ENCODE measurements around the gene RPUSD1. TPM values are rescaled to one million over a fixed set of nuclear protein-coding genes. Genes with fewer than 3 reads are reported as not detected.
A peak's percentile ranks its signal among the peaks of the same experiment; 100 is the strongest.

Gene RPUSD1
- total RNA-seq, 1 donor from 2014 or later: 28.5 TPM

DNA sequence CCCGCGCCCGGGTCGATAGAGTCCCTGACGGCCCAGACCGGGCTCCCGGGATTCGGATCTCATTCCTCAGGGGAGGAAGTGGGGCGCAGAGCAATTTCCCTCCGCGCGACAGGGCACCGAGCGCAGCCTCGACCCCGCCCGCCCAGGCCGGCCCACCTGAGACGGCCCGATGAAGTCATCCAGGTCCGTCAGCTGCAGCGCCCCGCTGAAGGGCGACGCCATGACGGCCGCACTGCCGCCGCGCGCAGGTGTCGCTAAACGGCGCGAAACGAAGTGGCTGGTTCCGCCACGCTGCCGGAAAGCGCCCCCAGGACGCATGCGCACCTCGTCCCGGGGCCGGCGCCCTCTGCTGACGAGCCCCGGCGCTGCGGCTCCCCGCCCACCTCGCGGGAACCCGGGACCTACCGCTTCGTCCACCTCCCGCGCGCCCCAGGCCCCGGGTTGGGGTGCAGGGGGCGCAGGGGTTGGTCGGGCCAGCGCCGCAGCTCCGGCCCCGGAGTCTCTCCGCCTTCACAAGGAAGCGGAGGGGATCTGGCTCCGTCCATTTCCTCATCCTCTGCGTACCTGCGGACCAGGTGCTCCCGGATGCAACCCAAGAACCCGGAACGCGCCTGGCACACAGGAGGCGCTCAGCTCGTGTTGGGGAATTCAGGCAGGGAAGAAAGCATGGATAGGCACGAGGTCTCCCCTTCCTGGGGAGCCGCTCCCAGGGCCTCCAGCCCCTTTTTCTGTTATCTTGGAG lies 47.2 kb downstream of the RPUSD1 start, which contains the start of gene CIAO3:
CIAO3 (minus strand) TSS at position 234 of the 742 bp plus-strand sequence; CDS start at position 222, 12 bp downstream.
- Mint-ChIP-seq H3K4me3 (ENCODE audit: unreplicated experiment) (peak within 1 kb of the TSS; percentile 84), H3K9me3 (ENCODE audit: unreplicated experiment) (peaks cover 4% of the 10 kb centered on the region)
- peak; percentile 95 for DNase-seq

DNA sequence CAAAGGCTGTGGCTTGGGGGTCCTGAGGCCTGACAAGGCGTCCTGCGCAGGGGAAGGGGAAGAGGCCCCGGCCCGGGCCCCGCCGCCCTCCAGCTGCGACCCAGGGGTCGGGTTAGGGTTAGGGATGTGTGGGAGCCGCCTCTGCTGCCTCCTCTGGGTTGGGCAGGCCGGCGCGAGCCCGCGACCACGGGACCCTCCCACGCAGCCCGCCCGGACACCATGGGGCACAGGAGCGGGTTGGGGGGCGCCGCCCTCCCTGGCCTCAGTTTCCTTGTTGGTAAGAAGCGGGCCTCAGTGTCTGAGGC lies 47.8 kb downstream of the RPUSD1 start:
- TF ChIP-seq, protein P1, sequence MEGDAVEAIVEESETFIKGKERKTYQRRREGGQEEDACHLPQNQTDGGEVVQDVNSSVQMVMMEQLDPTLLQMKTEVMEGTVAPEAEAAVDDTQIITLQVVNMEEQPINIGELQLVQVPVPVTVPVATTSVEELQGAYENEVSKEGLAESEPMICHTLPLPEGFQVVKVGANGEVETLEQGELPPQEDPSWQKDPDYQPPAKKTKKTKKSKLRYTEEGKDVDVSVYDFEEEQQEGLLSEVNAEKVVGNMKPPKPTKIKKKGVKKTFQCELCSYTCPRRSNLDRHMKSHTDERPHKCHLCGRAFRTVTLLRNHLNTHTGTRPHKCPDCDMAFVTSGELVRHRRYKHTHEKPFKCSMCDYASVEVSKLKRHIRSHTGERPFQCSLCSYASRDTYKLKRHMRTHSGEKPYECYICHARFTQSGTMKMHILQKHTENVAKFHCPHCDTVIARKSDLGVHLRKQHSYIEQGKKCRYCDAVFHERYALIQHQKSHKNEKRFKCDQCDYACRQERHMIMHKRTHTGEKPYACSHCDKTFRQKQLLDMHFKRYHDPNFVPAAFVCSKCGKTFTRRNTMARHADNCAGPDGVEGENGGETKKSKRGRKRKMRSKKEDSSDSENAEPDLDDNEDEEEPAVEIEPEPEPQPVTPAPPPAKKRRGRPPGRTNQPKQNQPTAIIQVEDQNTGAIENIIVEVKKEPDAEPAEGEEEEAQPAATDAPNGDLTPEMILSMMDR (IDR thresholded peaks at IDR 0.05; ENCODE audit: partially characterized antibody, unreplicated experiment): no peak
- Mint-ChIP-seq H3K4me3 (ENCODE audit: unreplicated experiment) (peak overlapping the region; percentile 78), H3K4me1 (ENCODE audit: low read depth, unreplicated experiment) (no peaks in the 10 kb centered on the region), H3K27ac (ENCODE audit: unreplicated experiment) (no peak overlapping the region), H3K27me3 (ENCODE audit: unreplicated experiment) (peaks cover 8% of the 10 kb centered on the region), H3K36me3 (ENCODE audit: unreplicated experiment) (no peaks in the 10 kb centered on the region), H3K9me3 (ENCODE audit: unreplicated experiment) (peaks cover 4% of the 10 kb centered on the region)
- DNase-seq: no peak

More for the DNA sequence above, 47.2 kb downstream of the RPUSD1 start, which contains the start of gene CIAO3:
- Mint-ChIP-seq H3K4me1 (ENCODE audit: low read depth, unreplicated experiment) (no peaks in the 10 kb centered on the region), H3K27me3 (ENCODE audit: unreplicated experiment) (peaks cover 8% of the 10 kb centered on the region), H3K27ac (ENCODE audit: unreplicated experiment) (no peak within 1 kb of the TSS), H3K36me3 (ENCODE audit: unreplicated experiment) (no peaks in the 10 kb centered on the region)
- TF ChIP-seq, protein P1 (IDR thresholded peaks at IDR 0.05; ENCODE audit: partially characterized antibody, unreplicated experiment): peak; percentile 98

DNA sequence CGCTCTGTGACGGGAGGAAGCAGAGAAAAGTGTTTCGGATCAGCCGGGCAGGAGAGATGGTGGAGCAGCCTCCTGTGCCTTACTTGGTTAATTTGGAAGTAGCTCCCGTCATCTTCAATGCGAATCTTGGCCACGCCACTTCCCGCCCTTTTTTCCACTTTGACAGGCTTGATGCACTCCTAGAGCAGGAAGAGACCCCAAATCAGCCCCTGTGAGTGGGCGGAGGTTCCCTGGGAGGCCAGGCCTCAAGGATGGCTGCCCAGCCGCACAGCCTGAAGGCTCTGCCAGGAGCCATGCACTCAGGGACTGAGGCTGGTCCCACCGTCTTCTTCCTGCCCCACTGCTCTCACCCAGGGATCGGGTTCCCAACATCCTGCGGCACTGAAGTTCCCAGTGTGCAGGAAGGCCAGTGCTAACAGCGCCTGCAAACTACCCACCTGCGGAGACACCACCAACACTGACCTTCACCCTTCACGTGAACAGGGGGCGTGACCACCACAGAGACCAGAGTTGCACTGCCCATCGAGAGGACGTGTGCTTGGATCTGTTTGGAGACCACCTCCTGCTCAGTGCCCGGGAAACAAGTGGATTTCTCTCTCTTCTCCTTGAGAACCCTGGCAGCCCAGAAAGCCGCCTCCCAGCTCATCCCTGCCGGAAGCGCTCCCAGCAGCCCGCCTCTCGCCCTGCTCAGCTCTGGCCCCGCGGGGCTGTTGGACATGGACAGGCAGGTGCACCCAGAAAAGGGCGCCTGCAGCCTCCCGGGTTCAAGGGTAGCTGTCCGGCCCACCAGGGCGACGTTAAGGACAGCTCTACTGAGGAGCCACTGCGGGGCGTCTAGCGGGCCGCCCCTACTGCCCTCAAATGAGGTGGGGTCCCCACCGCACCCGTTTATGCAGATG lies 48.4 kb downstream of the RPUSD1 start:
- TF ChIP-seq, protein P1 (IDR thresholded peaks at IDR 0.05; ENCODE audit: partially characterized antibody, unreplicated experiment): no peak
- H3K27ac Mint-ChIP-seq (ENCODE audit: unreplicated experiment): no peak overlapping the region
- H3K36me3 Mint-ChIP-seq (ENCODE audit: unreplicated experiment): no peaks in the 10 kb centered on the region

DNA sequence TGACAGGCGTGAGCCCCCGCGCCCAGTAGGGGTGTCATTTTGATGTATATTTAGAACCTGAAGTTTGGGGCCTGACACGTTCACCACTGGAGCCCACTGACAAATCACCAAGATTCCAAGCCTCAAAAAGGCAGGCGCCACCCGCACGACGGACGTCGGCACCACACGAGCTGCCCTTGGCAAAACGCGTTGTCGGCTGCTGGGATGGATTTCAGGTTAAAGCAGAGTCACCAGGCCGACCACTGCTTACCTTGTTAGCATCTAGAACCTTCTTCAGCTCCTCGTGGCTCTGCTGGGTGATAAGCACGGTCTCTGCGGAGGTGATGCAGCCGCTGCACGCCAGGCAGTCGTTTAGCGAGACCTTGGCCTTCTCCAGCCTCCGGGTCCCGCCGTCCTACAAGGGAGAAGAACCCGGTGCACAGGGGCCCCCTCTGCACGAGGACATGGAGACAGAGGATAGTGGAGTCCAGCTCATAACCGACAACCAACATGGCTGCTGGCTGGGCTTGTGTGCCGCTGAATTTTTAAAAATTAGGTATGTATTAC lies 51.2 kb downstream of the RPUSD1 start:
- Mint-ChIP-seq H3K9me3 (ENCODE audit: unreplicated experiment) (peaks cover 6% of the 10 kb centered on the region), H3K27me3 (ENCODE audit: unreplicated experiment) (peaks cover 13% of the 10 kb centered on the region), H3K27ac (ENCODE audit: unreplicated experiment) (no peak overlapping the region), H3K4me1 (ENCODE audit: low read depth, unreplicated experiment) (no peaks in the 10 kb centered on the region), H3K36me3 (ENCODE audit: unreplicated experiment) (no peaks in the 10 kb centered on the region), H3K4me3 (ENCODE audit: unreplicated experiment) (no peak overlapping the region)
- TF ChIP-seq, protein P1 (IDR thresholded peaks at IDR 0.05; ENCODE audit: partially characterized antibody, unreplicated experiment): no peak
- DNase-seq: no peak

More for the DNA sequence above, 48.4 kb downstream of the RPUSD1 start:
- peaks cover 11% of the 10 kb centered on the region for H3K27me3 Mint-ChIP-seq (ENCODE audit: unreplicated experiment)
- H3K9me3 Mint-ChIP-seq (ENCODE audit: unreplicated experiment): peaks cover 6% of the 10 kb centered on the region
- H3K4me1 Mint-ChIP-seq (ENCODE audit: low read depth, unreplicated experiment): no peaks in the 10 kb centered on the region
- no peak for DNase-seq
- H3K4me3 Mint-ChIP-seq (ENCODE audit: unreplicated experiment): peak overlapping the region; percentile 78

All from glutamatergic neuron (in vitro differentiated cells).